ENCODE results near the gene FAAH.
"Not testable (repeated sequence)": the region's sequence is repeated elsewhere in the genome, so short reads cannot be mapped to it uniquely, and the experiment has no call there.

FAAH gene

DNA sequence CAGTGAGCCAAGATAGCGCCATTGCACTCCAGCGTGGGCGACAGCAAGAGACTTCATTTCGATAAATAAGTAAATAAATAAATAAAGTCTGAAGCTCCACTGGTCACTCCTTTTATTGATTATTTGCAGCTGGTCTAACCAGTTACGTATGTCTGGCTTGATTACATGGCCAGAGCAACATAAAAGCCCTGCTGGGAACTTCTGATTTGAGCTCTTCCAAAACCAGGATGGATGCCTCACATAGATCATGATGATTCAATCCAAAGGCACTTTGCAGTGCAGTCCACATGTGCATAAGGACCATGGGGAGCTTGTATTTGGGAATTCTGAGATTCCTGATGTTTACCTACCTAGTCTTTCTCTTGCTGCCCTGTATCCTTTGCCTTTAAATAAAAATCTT is 29.5 kb upstream of the FAAH start:
- no peak overlapping the region for H3K27ac ChIP-seq
- TF ChIP-seq, protein P1, sequence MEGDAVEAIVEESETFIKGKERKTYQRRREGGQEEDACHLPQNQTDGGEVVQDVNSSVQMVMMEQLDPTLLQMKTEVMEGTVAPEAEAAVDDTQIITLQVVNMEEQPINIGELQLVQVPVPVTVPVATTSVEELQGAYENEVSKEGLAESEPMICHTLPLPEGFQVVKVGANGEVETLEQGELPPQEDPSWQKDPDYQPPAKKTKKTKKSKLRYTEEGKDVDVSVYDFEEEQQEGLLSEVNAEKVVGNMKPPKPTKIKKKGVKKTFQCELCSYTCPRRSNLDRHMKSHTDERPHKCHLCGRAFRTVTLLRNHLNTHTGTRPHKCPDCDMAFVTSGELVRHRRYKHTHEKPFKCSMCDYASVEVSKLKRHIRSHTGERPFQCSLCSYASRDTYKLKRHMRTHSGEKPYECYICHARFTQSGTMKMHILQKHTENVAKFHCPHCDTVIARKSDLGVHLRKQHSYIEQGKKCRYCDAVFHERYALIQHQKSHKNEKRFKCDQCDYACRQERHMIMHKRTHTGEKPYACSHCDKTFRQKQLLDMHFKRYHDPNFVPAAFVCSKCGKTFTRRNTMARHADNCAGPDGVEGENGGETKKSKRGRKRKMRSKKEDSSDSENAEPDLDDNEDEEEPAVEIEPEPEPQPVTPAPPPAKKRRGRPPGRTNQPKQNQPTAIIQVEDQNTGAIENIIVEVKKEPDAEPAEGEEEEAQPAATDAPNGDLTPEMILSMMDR (conservative IDR thresholded peaks at IDR 0.05; ENCODE audit: low read depth): no peak
- ChIA-PET CTCF (interaction anchor here (0.6 to 1.0 kb wide), 4 partner anchors 16 to 367 kb away, joined by 3 to 8 read pairs (median 4); no protein-coding TSS in a partner anchor), POLR2A (ENCODE audit: low non-redundant PET) (no interaction called here)
- DNase-seq (ENCODE audit: low spot score): no peak

DNA sequence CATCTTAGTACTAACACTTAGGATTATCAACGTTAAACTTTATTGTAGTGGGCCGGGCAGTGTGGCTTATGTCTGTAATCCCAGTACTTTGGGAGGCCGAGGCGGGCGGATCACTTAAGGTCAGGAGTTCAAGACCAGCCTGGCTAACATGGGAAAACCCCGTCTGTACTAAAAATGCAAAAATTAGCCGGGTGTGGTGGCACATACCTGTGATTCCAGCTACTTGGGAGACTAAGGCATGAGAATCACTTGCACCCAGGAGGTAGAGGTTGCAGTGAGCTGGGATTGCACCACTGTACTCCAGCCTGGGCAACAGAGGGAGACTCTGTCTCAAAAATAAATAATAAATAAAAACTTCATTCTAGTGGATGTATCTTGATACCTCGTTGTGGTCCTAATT is 28.3 kb upstream of the FAAH start:
- POLR2A ChIA-PET (ENCODE audit: low non-redundant PET): interaction anchor here (0.6 kb wide), 1 partner anchor 1740 kb away, joined by 3 read pairs; no protein-coding TSS in a partner anchor
- CTCF ChIA-PET: interaction anchor here (0.7 kb wide), 1 partner anchor 18 kb away, joined by 4 read pairs; no protein-coding TSS in a partner anchor
- DNase-seq (ENCODE audit: low spot score); H3K27ac ChIP-seq: not testable (repeated sequence)

DNA sequence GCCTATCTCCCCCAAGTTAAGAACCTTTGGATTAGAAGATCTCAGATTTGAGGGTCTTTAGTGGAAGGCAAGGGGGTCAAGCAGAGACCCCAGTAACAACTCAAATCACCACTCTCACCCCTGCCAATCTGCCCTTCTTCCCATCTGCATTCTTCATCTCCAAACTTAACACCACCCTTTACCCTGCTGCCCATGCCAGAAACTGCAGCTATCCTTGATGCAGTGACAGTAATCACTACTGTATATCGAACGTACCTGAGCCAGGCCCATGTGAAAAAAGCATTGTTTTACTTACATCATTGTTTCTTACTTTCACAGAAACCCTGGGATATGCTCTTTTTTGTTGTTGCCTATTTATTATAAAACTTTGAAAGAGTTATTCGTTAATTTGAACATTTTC is 27.0 kb upstream of the FAAH start:
- CTCF ChIA-PET: interaction anchor here (0.6 to 0.7 kb wide), 2 partner anchors 256 to 269 kb away, joined by 3 read pairs; no protein-coding TSS in a partner anchor

DNA sequence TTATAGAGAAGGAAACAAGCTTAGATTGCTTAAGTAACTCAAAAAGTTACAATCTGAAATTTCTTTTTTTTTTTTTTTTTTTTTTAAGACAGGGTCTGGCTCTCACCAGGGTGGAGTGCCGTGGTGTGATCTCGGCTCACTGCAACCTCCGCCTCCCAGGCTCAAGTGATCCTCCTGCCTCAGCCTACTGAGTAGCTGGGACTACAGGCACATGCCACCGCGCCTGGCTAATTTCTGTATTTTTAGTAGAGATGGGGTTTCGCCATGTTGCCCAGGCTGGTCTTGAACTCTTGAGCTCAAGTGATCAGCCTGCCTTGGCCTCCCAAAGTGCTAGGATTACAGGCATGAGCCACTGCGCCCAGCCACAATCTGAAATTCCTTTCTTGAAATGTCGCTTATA is 26.4 kb upstream of the FAAH start:
- H3K27ac ChIP-seq; DNase-seq (ENCODE audit: low spot score); POLR2A ChIA-PET (ENCODE audit: low non-redundant PET): not testable (repeated sequence)
- CTCF ChIA-PET: interaction anchor here (0.7 kb wide), 1 partner anchor 257 kb away, joined by 3 read pairs; no protein-coding TSS in a partner anchor

More for the DNA sequence above, 27.0 kb upstream of the FAAH start:
- H3K27ac ChIP-seq: no peak overlapping the region
- TF ChIP-seq, protein P1 (conservative IDR thresholded peaks at IDR 0.05; ENCODE audit: low read depth): no peak
- DNase-seq (ENCODE audit: low spot score): no peak
- POLR2A ChIA-PET (ENCODE audit: low non-redundant PET): no interaction called here

DNA sequence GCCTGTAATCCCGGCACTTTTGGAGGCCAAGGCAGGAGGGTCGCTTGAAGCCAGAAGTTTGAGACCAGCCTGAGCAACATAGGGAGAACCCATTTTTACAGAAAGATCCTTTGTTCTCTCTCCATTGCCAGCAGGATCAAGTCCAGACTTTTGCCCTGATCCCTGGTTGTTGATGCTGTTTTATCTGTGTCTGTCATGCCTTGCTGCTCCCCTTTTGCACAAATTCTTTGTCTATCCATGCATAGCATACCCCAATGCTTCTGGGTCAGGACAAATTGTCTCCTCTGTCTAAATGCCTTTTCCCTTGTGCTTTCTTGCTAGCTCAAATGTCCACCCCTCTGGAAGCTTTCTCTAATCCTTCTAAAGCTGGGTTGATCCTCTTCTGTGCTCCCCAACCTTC is 25.3 kb upstream of the FAAH start:
- H3K27ac ChIP-seq: no peak overlapping the region
- POLR2A ChIA-PET (ENCODE audit: low non-redundant PET): no interaction called here
- TF ChIP-seq, protein P1 (conservative IDR thresholded peaks at IDR 0.05; ENCODE audit: low read depth): no peak
- no peak for DNase-seq (ENCODE audit: low spot score)
- CTCF ChIA-PET: no interaction called here

DNA sequence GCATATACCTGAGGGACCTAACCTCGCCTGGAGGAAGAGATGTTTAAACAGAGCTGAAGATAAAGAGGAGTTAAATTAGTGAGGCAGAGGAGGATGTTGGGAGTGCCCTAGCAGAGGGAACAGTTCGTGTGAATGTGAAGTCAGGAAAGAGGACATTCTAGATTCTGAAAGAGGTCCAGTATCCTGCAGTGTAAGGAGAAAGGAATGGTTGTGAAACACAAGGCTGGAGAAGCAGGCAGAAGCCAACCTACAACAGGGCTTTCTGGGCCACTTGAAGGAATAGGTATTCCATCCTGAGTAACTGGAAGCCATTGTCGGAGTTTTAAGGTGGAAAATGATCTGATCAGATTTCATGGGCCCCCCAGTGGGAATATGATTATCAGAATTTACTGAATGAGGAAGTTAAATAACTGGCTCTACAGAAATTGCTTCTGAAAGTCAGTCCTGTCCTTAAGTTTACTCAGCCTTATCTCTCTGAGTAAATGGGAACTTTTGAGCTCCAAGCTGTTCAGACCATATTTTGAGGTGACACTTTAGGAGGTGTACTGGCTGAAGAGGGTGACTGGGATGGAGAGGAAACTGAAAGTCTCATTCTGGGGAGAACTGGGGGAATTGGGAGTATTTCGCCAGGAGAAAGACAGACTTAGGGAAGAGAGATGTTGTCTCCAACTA is 24.4 kb upstream of the FAAH start:
- CTCF ChIA-PET: no interaction called here
- no peak for DNase-seq (ENCODE audit: low spot score)
- POLR2A ChIA-PET (ENCODE audit: low non-redundant PET): no interaction called here
- TF ChIP-seq, protein P1 (conservative IDR thresholded peaks at IDR 0.05; ENCODE audit: low read depth): no peak
- H3K27ac ChIP-seq: no peak overlapping the region

DNA sequence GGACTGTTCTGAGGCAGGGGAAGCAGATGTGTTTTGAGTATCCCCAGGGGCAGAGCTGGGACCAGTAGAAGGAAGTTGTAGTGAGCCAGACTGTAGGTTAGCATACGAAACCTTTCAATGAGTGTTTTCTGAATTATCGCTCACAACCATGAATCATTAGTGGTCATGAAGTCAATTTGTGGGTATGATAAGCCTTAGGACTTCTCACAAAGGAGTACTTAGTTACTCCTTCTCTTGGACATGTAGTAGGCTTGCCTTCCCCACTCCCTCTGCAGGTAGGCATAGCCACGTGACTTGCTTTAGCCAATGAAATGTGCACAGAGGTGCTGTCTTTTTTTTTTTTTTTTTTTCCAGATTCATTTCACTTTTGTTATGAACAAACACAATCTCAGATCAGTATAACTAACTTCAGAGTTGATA is 23.9 kb upstream of the FAAH start:
- CTCF ChIA-PET: no interaction called here
- POLR2A ChIA-PET (ENCODE audit: low non-redundant PET): no interaction called here
- DNase-seq (ENCODE audit: low spot score): peak; percentile 30
- H3K27ac ChIP-seq: no peak overlapping the region
- TF ChIP-seq, protein P1 (conservative IDR thresholded peaks at IDR 0.05; ENCODE audit: low read depth): no peak

All from RWPE1 (cell line).